ENCODE measurements around the gene BAIAP2L1. TPM values are rescaled to one million over a fixed set of nuclear protein-coding genes. Genes with fewer than 3 reads are reported as not detected.

Gene BAIAP2L1
- not detected in 2 replicates for polyA plus RNA-seq

GRCh38 chr7:98400542-98401340 lies at the start of gene BAIAP2L1:
TSS of gene BAIAP2L1 (minus strand) at chr7:98401090. CDS start at chr7:98400852, 238 bp downstream.

GRCh38 chr7:98280791-98281756 lies 119.8 kb downstream of the BAIAP2L1 start, which contains the start of gene BRI3:
TSS of gene BRI3 (plus strand) at chr7:98281686. CDS start at chr7:98281796, 110 bp downstream.

GRCh38 chr7:98251601-98252424 lies 149.1 kb downstream of the BAIAP2L1 start, which contains the start of gene TECPR1:
TSS of gene TECPR1 (minus strand) at chr7:98252232. CDS start at chr7:98246146, 6,086 bp downstream.

Other genes starting within 250 kb of the BAIAP2L1 start
- gene BHLHA15, start 189.7 kb downstream of the BAIAP2L1 start, polyA plus RNA-seq, result not detected in 2 replicates
- 1.3 and 3.6 TPM in 2 replicates for gene TECPR1, start 148.9 kb downstream of the BAIAP2L1 start, polyA plus RNA-seq
- gene BRI3, start 119.4 kb downstream of the BAIAP2L1 start, polyA plus RNA-seq, result 33.2 and 68.5 TPM in 2 replicates
- 0.45 and 15.1 TPM in 2 replicates for gene NPTX2, start 216.2 kb upstream of the BAIAP2L1 start, polyA plus RNA-seq

Measured in Purkinje cell (primary cell).